H1 (cell line): ENCODE measurements around the gene UGGT2. TPM values are rescaled to one million over a fixed set of nuclear protein-coding genes. Genes with fewer than 3 reads are reported as not detected.

Experiments
- CTCF ChIA-PET: fragments of 300-600 bp; sonication (Branson Sonifier 250); formaldehyde crosslinking; loops from one replicate; lab custom pipeline; 2021; ENCODE audit not compliant: partially characterized antibody; lab: Charles Lee
- POLR2A ChIA-PET: fragments of 300-600 bp; sonication (Branson Sonifier 250); formaldehyde crosslinking; loops from one replicate; lab custom pipeline; 2021; ENCODE audit warnings: inconsistent platforms; ENCODE audit not compliant: partially characterized antibody; lab: Charles Lee
- DNase-seq, 2 experiments: peaks; one replicate each; pipeline versions ENCODE4 v3.0.0 to v3.0.0-alpha.2; 2010 to 2022; ENCODE audit warnings: low spot score in 2 of 2, low read depth in 1 of 2, mixed read lengths in 1 of 2
- FAIRE-seq: peaks from 2 replicates; lab custom pipeline; 2011; peaks lifted over from hg19 to GRCh38; lab: Jason Lieb, UNC
- H2AFZ ChIP-seq: 2 replicates; pipeline ENCODE4 v1.8.1; 2012; ENCODE audit warnings: low read length, inconsistent platforms
- H2AK5ac ChIP-seq: 2 replicates; pipeline ENCODE4 v1.6.1; 2013; ENCODE audit warnings: low read depth, low read length
- H2BK120ac ChIP-seq: replicated peaks from 2 replicates; pipeline ENCODE3; 2013; ENCODE audit warnings: low read depth, low read length, inconsistent platforms
- H2BK12ac ChIP-seq: 2 replicates; pipeline ENCODE4 v1.6.1; 2013; ENCODE audit warnings: low read depth, low read length
- H2BK15ac ChIP-seq: 2 replicates; pipeline ENCODE4 v1.6.1; 2013; ENCODE audit warnings: low read length
- H2BK20ac ChIP-seq: 2 replicates; pipeline ENCODE4 v1.6.1; 2013; ENCODE audit warnings: low read length
- H2BK5ac ChIP-seq: 2 replicates; pipeline ENCODE4 v1.6.1; 2013; ENCODE audit warnings: low read depth, low read length
- H3K14ac ChIP-seq: 2 replicates; pipeline ENCODE4 v1.6.1; 2013; ENCODE audit warnings: inconsistent platforms; ENCODE audit not compliant: insufficient read length
- H3K18ac ChIP-seq: 2 replicates; pipeline ENCODE4 v1.6.1; 2013; ENCODE audit warnings: low read length; ENCODE audit errors: extremely low read depth
- H3K23ac ChIP-seq: 2 replicates; pipeline ENCODE4 v1.6.1; 2013; ENCODE audit warnings: inconsistent platforms; ENCODE audit not compliant: insufficient read length
- H3K23me2 ChIP-seq: 2 replicates; pipeline ENCODE4 v1.6.1; 2013; ENCODE audit warnings: low read depth, low read length
- H3K27ac ChIP-seq: 2 replicates; pipeline ENCODE4 v1.6.1; 2011; ENCODE audit warnings: low read depth, low read length, inconsistent platforms
- H3K27me3 ChIP-seq, 4 experiments: replicated peaks in 1 of 4; 1 replicate in 1 of 4; 2 replicates in 3 of 4; pipeline versions ENCODE4 v1.6.1 to v1.8.1; 2011 to 2013; ENCODE audit warnings: low read length in 3 of 4, mild to moderate bottlenecking in 3 of 4, inconsistent platforms in 2 of 4, mixed read lengths in 2 of 4, moderate library complexity in 1 of 4; ENCODE audit not compliant: control insufficient read depth in 3 of 4, insufficient read depth in 3 of 4; ENCODE audit errors: extremely low read depth in 1 of 4
- H3K36me3 ChIP-seq, 4 experiments: 2 replicates each; pipeline versions ENCODE4 v1.6.1 to v1.8.1; 2011 to 2013; ENCODE audit warnings: mild to moderate bottlenecking in 4 of 4, low read length in 3 of 4, moderate library complexity in 2 of 4, control low read depth in 1 of 4, inconsistent platforms in 1 of 4; ENCODE audit not compliant: insufficient read depth in 4 of 4, control insufficient read depth in 2 of 4
- H3K4ac ChIP-seq: replicated peaks from 2 replicates; pipeline ENCODE3; 2013; ENCODE audit warnings: low read length, low read depth, mixed read lengths, inconsistent platforms; ENCODE audit not compliant: insufficient read length
- H3K4me1 ChIP-seq, 4 experiments: replicated peaks in 1 of 4; 1 replicate in 1 of 4; 2 replicates in 3 of 4; pipeline versions ENCODE4 v1.6.1 to v1.8.1; 2011 to 2013; ENCODE audit warnings: low read length in 3 of 4, inconsistent platforms in 2 of 4, mixed read lengths in 1 of 4; ENCODE audit not compliant: insufficient read depth in 4 of 4, control insufficient read depth in 3 of 4
- H3K4me2 ChIP-seq, 2 experiments: 2 replicates each; pipeline versions ENCODE4 v1.6.1 to v1.8.1; 2011 to 2013; ENCODE audit warnings: low read depth in 2 of 2, low read length in 2 of 2, control low read depth in 1 of 2, inconsistent platforms in 1 of 2, mild to moderate bottlenecking in 1 of 2; ENCODE audit not compliant: insufficient read depth in 1 of 2
- H3K4me3 ChIP-seq, 4 experiments: fragments of 200-600, 300-600 bp in 1 of 4; sonication (generic), shearing (Covaris generic), sonication (Bioruptor Twin) in 1 of 4; 2 replicates each; pipeline versions ENCODE4 v1.5.1 to v1.8.1; 2011 to 2016; ENCODE audit warnings: low read length in 4 of 4, low read depth in 3 of 4, control low read depth in 2 of 4, inconsistent platforms in 2 of 4, mild to moderate bottlenecking in 2 of 4, mixed read lengths in 1 of 4, moderate library complexity in 1 of 4; ENCODE audit not compliant: insufficient read depth in 2 of 4; ENCODE audit errors: extremely low read depth in 1 of 4
- H3K56ac ChIP-seq: replicated peaks from 2 replicates; pipeline ENCODE3; 2013; ENCODE audit warnings: low read depth, mild to moderate bottlenecking, mixed read lengths, low read length, inconsistent platforms; ENCODE audit not compliant: insufficient read length
- H3K79me1 ChIP-seq: 2 replicates; pipeline ENCODE4 v1.6.1; 2013; ENCODE audit warnings: low read depth, low read length, control low read depth
- H3K79me2 ChIP-seq, 2 experiments: 2 replicates each; pipeline versions ENCODE4 v1.6.1 to v1.8.1; 2012 to 2013; ENCODE audit warnings: low read length in 2 of 2, mild to moderate bottlenecking in 2 of 2, inconsistent platforms in 1 of 2; ENCODE audit not compliant: insufficient read depth in 2 of 2, control insufficient read depth in 1 of 2
- H3K9ac ChIP-seq, 4 experiments: replicated peaks in 1 of 4; 1 replicate in 1 of 4; 2 replicates in 3 of 4; pipeline versions ENCODE4 v1.6.1 to v1.8.1; 2011 to 2013; ENCODE audit warnings: low read depth in 3 of 4, low read length in 3 of 4, control low read depth in 2 of 4, mild to moderate bottlenecking in 2 of 4, moderate library complexity in 2 of 4, inconsistent platforms in 1 of 4; ENCODE audit errors: extremely low read depth in 1 of 4
- H3K9me3 ChIP-seq, 2 experiments: 2 replicates each; pipeline versions ENCODE4 v1.6.1 to v1.8.1; 2012 to 2013; ENCODE audit warnings: mild to moderate bottlenecking in 2 of 2, moderate library complexity in 2 of 2, control low read depth in 1 of 2, inconsistent platforms in 1 of 2, low read depth in 1 of 2, low read length in 1 of 2, mixed read lengths in 1 of 2; ENCODE audit not compliant: insufficient read depth in 2 of 2
- H4K20me1 ChIP-seq, 2 experiments: replicated peaks in 1 of 2; 2 replicates each; pipeline versions ENCODE3 to v1.8.1; 2011 to 2013; ENCODE audit warnings: inconsistent platforms in 2 of 2, low read length in 2 of 2, mild to moderate bottlenecking in 1 of 2; ENCODE audit not compliant: insufficient read depth in 2 of 2, control insufficient read depth in 1 of 2
- H4K5ac ChIP-seq: 2 replicates; pipeline ENCODE4 v1.6.1; 2013; ENCODE audit warnings: low read length, low read depth, mixed read lengths, inconsistent platforms; ENCODE audit not compliant: insufficient read length
- H4K8ac ChIP-seq: 2 replicates; pipeline ENCODE4 v1.8.0; 2013; ENCODE audit warnings: mild to moderate bottlenecking, moderate library complexity, low read length, inconsistent platforms; ENCODE audit not compliant: insufficient read depth; ENCODE audit errors: extremely low read depth
- H4K91ac ChIP-seq: replicated peaks from 2 replicates; pipeline ENCODE3; 2013; ENCODE audit warnings: low read length, mixed read lengths, inconsistent platforms; ENCODE audit not compliant: insufficient read length
- CHD1 ChIP-seq: IDR thresholded peaks from 2 replicates; pipeline ENCODE4 v1.6.1; 2012; ENCODE audit warnings: low read depth, low read length, improper control_type of control experiment
- EP300 ChIP-seq, 2 experiments: IDR thresholded peaks; 1 replicate in 1 of 2; 2 replicates in 1 of 2; pipeline ENCODE4 v1.6.1; 2011 to 2012; ENCODE audit warnings: low read depth in 2 of 2, low read length in 2 of 2, mild to moderate bottlenecking in 2 of 2, borderline replicate concordance in 1 of 2, inconsistent platforms in 1 of 2, moderate library complexity in 1 of 2
- GABPA ChIP-seq: IDR thresholded peaks from 2 replicates; pipeline ENCODE4 v1.6.1; 2011; ENCODE audit warnings: mild to moderate bottlenecking, low read length, moderate library complexity, borderline replicate concordance; ENCODE audit not compliant: insufficient read depth
- JUND ChIP-seq: IDR thresholded peaks from 2 replicates; pipeline ENCODE4 v1.6.1; 2011; ENCODE audit warnings: mild to moderate bottlenecking, improper control_type of control experiment, low read length
- NANOG ChIP-seq: IDR thresholded peaks from 2 replicates; pipeline ENCODE4 v1.6.1; 2011; ENCODE audit warnings: low read length, low read depth, mild to moderate bottlenecking, inconsistent platforms; ENCODE audit not compliant: insufficient read depth, poor library complexity, severe bottlenecking
- POLR2AphosphoS5 ChIP-seq: IDR thresholded peaks from 2 replicates; pipeline ENCODE4 v1.6.1; 2011; ENCODE audit warnings: low read depth, low read length
- RBBP5 ChIP-seq: IDR thresholded peaks from 2 replicates; pipeline ENCODE4 v1.7.1; 2012; ENCODE audit warnings: low read depth, mild to moderate bottlenecking, inconsistent platforms, low read length, moderate library complexity, borderline replicate concordance
- TAF7 ChIP-seq: optimal IDR thresholded peaks from 2 replicates; pipeline ENCODE3; 2011; ENCODE audit warnings: low read depth, mild to moderate bottlenecking, inconsistent platforms, low read length, moderate library complexity, borderline replicate concordance
- TEAD4 ChIP-seq: IDR thresholded peaks from 2 replicates; pipeline ENCODE4 v1.6.1; 2012; ENCODE audit warnings: low read depth, low read length, inconsistent platforms, mixed read lengths
- YY1 ChIP-seq: IDR thresholded peaks from 2 replicates; pipeline ENCODE4 v1.6.1; 2011; ENCODE audit warnings: low read depth, mild to moderate bottlenecking, low read length
- WGBS, 2 experiments: shearing (Covaris generic) in 1 of 2; methylation state at CpG; one replicate each; pipeline versions ENCODE4 v1.1.6 to v1.1.7; 2013 to 2015; ENCODE audit warnings: low lambda C conversion rate in 2 of 2, mixed read lengths in 2 of 2, inconsistent platforms in 1 of 2, low coverage in 1 of 2, missing lambda C conversion rate in 1 of 2; ENCODE audit not compliant: insufficient replicate concordance in 2 of 2, insufficient coverage in 1 of 2, insufficient read length in 1 of 2; ENCODE audit errors: extremely low coverage in 1 of 2, missing lambda C conversion rate in 1 of 2; 5-methylcytosine and 5-hydroxymethylcytosine counted together
- polyA plus RNA-seq, 7 experiments: library from polyadenylated mRNA; depleted of rRNA in 3 of 7; stranded (reverse) in 5 of 7; unstranded in 2 of 7; fragments of >200 nt in 5 of 7; fragments of 200-250 nt in 2 of 7; gene quantifications; 1 replicate in 5 of 7; 2 replicates in 1 of 7; 4 replicates in 1 of 7; pipeline versions ENCODE4 v1.2.1 to v1.2.3, GENCODE V29; 2011 to 2013; ENCODE audit warnings: missing spikeins in 2 of 7, mixed read lengths in 2 of 7
- total RNA-seq: library from RNA; stranded (reverse); fragmentation: NEBNext Ultra II Directional; extraction: Animal tissue kit (Norgen Biotek cat#: 25700); gene quantifications from 2 replicates; pipeline ENCODE4 v1.2.1, GENCODE V29; 2021

The UGGT2 gene
- total and polyA plus RNA-seq, 2 of the 8 experiments (the other 6 are each of a cell fraction or from before 2014, with no cell fraction given), result 5.9 to 25.1 TPM

DNA sequence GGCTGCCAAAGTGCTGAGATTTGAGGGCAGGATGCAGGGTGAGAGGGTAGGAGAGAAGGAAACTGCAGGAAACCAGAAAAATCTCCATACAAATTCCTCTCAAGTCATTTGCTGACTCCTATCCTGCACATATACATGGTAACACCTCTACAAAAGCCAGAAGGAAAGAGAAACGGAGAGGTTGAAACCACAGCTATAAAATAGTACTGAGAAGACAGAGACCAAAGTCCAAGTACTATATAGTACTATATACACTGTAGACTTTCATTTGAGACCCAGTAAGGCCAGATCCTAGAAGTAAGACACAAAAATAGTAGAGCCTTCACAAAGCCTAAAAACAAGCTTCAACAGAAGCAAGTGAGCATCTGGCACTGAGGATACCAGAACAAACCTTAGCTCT lies 103.1 kb downstream of the UGGT2 start:
- FAIRE-seq, result no peak
- CTCF ChIA-PET, result interaction anchor here (1.5 kb wide), 1 partner anchor 10 kb away, joined by 3 read pairs; no protein-coding TSS in a partner anchor

More for the DNA sequence above, 103.1 kb downstream of the UGGT2 start:
- H3K4ac ChIP-seq, result no peak overlapping the region
- 69% methylated on average over 1 of the region's 1 CpG; no CpG with 5 or more reads in 1 of the 2 experiments for WGBS, 2 experiments
- no peaks in the 10 kb centered on the region for H3K23me2 ChIP-seq
- peak overlapping the region; percentile 74 for H4K91ac ChIP-seq
- peaks cover 4 to 21% of the 10 kb centered on the region in 2 experiments; a peak in 3 of 4 replicates for H3K9me3 ChIP-seq
- no peak overlapping the region for H2AFZ ChIP-seq
- H4K20me1 ChIP-seq, result no peaks in the 10 kb centered on the region
- H3K27ac ChIP-seq, result no peak overlapping the region
- no peak overlapping the region for H2BK12ac ChIP-seq
- no peaks in the 10 kb centered on the region for H3K79me1 ChIP-seq
- H4K8ac ChIP-seq, result no peak overlapping the region
- H2AK5ac ChIP-seq, result no peak overlapping the region
- no peak overlapping the region for H3K23ac ChIP-seq
- H3K9ac ChIP-seq, result no peak overlapping the region
- H2BK20ac ChIP-seq, result no peak overlapping the region
- no peak overlapping the region; the same call in 1 of the 2 replicates for H2BK5ac ChIP-seq
- H3K4me1 ChIP-seq, result peaks cover 0 to 9% (median 3%) of the 10 kb centered on the region in 4 experiments; a peak in 3 of 7 replicates
- no peak overlapping the region for H3K18ac ChIP-seq
- no peak overlapping the region for H3K4me2 ChIP-seq
- no peaks in the 10 kb centered on the region for H3K27me3 ChIP-seq
- no peak overlapping the region for H4K5ac ChIP-seq
- TF ChIP-seq POLR2AphosphoS5 (no peak), RBBP5 (no peak), TEAD4 (no peak), YY1 (no peak), JUND (no peak), NANOG (no peak), GABPA (no peak), EP300 (IDR thresholded peaks at IDR 0.05; ENCODE audit: borderline replicate concordance in 1 of 2, low read depth in 2 of 2, low read length in 2 of 2) (no peak), CHD1 (no peak), TAF7 (no peak)
- TF ChIP-seq, all 59 proteins: peak for 0
- no peak overlapping the region for H2BK15ac ChIP-seq
- POLR2A ChIA-PET, result no interaction called here
- H3K14ac ChIP-seq, result no peak overlapping the region
- H2BK120ac ChIP-seq, result no peak overlapping the region
- DNase-seq, result no peak
- H3K79me2 ChIP-seq, result no peaks in the 10 kb centered on the region
- peaks cover 0 to 17% (median 2%) of the 10 kb centered on the region in 4 experiments; a peak in 3 of 8 replicates for H3K36me3 ChIP-seq
- H3K4me3 ChIP-seq, result no peak overlapping the region
- H3K56ac ChIP-seq, result no peak overlapping the region
